GM10248 (cell line): Measurements from ENCODE around the gene ARL14.

ENCODE experiments used
- CTCF ChIA-PET: fragments of 300-600 bp; sonication (Branson Sonifier 250); formaldehyde crosslinking; extraction: SDS; loops from one replicate; lab custom pipeline; 2021; ENCODE audit warnings: antibody characterized with exemption; lab: Yijun Ruan, JAX
- POLR2A ChIA-PET: fragments of 350-650 bp; sonication (Branson Sonifier 250); formaldehyde crosslinking; extraction: SDS; loops from one replicate; lab custom pipeline; 2020; ENCODE audit warnings: antibody characterized with exemption; lab: Yijun Ruan, JAX
- DNase-seq: peaks from one replicate; pipeline ENCODE4 v3.0.0; 2012; ENCODE audit errors: extremely low spot score
- CTCF ChIP-seq: IDR thresholded peaks from 2 replicates; pipeline ENCODE4 v1.5.1; 2012; ENCODE audit warnings: mild to moderate bottlenecking, low read depth; ENCODE audit errors: extremely low read depth, missing control alignments, control extremely low read depth

ARL14 gene

GRCh38 chr3:160671231-160671630 lies 5.7 kb upstream of the ARL14 start:
- no peak for DNase-seq
- ChIA-PET CTCF (interaction anchor here (2.2 kb wide), 1 partner anchor 15 kb away, joined by 10 read pairs; no protein-coding TSS in a partner anchor), POLR2A (no interaction called here)
- TF ChIP-seq CTCF: peak; percentile 33

- DNase-seq: no peak
- POLR2A ChIA-PET: no interaction called here
- CTCF ChIA-PET: interaction anchor here (2.2 to 2.3 kb wide), 2 partner anchors 14 to 19 kb away, joined by 8 to 10 read pairs; no protein-coding TSS in a partner anchor
- no peak for TF ChIP-seq CTCF
Observed at GRCh38 chr3:160671995-160672394, 5.0 kb upstream of the ARL14 start.

GRCh38 chr3:160673188-160673587 lies 3.8 kb upstream of the ARL14 start:
- no peak for TF ChIP-seq CTCF
- POLR2A ChIA-PET: no interaction called here
- no peak for DNase-seq
- CTCF ChIA-PET: interaction anchor here (1.8 to 2.3 kb wide), 2 partner anchors 21 to 284 kb away, joined by 3 to 8 read pairs; no protein-coding TSS in a partner anchor

- CTCF ChIA-PET: no interaction called here
- DNase-seq: no peak
- POLR2A ChIA-PET: no interaction called here
- no peak for TF ChIP-seq CTCF
Observed at GRCh38 chr3:160675566-160676124, 1.3 kb upstream of the ARL14 start.

GRCh38 chr3:160677459-160677881 lies 510 bp downstream of the ARL14 start:
- ChIA-PET POLR2A (no interaction called here), CTCF (interaction anchor here (1.8 to 2.4 kb wide), 2 partner anchors 9 to 264 kb away, joined by 8 to 13 read pairs; no protein-coding TSS in a partner anchor)
- DNase-seq: no peak

GRCh38 chr3:160678292-160678842 lies 1.4 kb downstream of the ARL14 start:
- DNase-seq: no peak
- TF ChIP-seq CTCF: no peak
- ChIA-PET POLR2A (no interaction called here), CTCF (interaction anchor here (1.0 to 2.4 kb wide), 7 partner anchors 8 to 596 kb away, joined by 3 to 13 read pairs (median 6); no protein-coding TSS in a partner anchor)

More at GRCh38 chr3:160677459-160677881, 510 bp downstream of the ARL14 start:
- TF ChIP-seq CTCF: no peak
